Renal pelvis (tissue), 4 donors: ENCODE measurements around the gene VWA8. TPM values are rescaled to one million over a fixed set of nuclear protein-coding genes. Genes with fewer than 3 reads are reported as not detected.
"Not testable (repeated sequence)": the region's sequence is repeated elsewhere in the genome, so short reads cannot be mapped to it uniquely, and the experiment has no call there.

Source experiments
- DNase-seq: peaks from one replicate; pipeline ENCODE4 v3.0.0-alpha.2; 2013
- polyA plus RNA-seq, 3 donors: library from polyadenylated mRNA; unstranded; fragments of 120-200 nt; gene quantifications; one replicate each; pipeline ENCODE4 v1.2.1, GENCODE V29; 2013; ENCODE audit not compliant: insufficient read length in 3 of 3

VWA8 gene
- polyA plus RNA-seq, 3 donors, result 19.0 to 21.1 (median 19.0) TPM

- not testable (repeated sequence) for DNase-seq
Observed at GRCh38 chr13:41647699-41648313, 313.1 kb downstream of the VWA8 start.

DNA sequence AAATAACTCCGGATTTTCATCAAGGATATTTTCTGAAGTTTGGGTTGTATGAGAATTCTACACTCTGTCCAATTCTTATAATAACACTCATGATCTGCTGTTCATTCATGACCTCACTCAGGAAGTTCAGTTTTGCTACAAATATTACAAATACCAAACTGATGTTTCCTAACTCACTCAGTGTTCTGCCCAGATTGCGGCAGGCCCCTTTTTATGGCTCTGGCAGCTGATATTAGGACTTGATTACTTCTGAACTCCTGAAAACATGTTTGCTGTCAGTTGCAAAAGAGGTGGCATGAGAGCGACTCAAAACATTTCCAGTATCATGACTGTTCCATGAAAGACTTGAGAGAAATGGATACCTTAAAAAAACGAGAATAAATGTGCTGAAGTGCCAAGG, 315.6 kb downstream of the VWA8 start:
- no peak for DNase-seq

DNA sequence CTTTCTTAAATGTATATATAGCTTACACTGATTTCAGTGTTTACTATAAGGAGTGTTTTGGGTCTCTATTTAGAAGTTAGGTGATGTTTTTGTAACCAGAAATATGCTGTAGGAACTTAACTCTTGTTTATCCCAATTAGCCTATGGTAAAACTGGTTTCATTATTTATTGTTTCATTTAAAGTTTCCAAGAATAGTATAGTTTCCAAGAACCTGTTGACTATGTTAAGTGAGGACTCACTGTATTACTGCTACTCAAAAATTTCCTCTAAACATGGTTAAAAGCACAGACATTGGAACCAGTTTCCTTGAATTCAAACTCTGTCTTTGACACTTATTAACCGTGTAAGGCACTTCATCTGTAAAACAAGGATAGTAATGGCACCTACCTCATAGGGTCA, 316.2 kb downstream of the VWA8 start:
- DNase-seq, result no peak

DNA sequence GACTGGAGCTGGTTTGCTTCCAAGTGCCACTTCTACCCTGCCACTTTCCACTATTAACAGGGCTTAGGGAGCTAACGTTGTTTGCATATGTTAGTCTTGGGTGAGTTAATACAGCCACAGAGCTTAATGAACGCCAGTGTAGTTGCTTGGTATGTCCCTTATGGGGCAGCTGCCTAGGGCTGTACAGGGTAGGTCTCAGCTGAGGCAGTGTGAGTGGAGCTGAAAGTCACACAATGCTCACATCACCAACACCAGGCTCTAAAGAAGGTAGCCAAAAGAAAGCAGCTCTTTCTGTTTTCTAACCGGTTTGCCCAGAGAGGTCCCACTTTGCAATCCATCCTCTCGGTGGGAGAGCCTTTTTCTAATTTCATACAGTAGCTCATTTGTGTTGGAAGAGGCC, 317.4 kb downstream of the VWA8 start:
- DNase-seq, result no peak

GRCh38 chr13:41641961-41642360, 318.9 kb downstream of the VWA8 start:
- DNase-seq, result no peak

DNA sequence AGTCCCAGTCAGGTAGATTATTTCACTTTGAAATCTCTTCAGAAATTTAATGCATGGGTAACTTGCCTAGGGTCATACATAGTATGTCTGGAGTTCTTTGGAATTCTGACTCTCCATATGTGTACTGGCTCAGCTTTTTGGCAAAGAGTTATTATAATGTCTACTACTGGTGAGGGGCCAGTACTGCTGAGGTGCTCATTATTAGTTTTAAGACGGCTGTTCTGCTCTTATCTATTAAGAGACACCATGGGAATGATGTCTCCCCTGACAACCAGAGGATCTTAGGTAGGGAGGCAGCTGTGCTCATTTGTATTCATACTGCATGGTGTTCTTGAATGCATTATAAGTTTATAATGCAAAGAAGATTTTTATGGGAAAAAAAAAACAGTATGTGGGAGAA, 319.5 kb downstream of the VWA8 start:
- no peak for DNase-seq

DNA sequence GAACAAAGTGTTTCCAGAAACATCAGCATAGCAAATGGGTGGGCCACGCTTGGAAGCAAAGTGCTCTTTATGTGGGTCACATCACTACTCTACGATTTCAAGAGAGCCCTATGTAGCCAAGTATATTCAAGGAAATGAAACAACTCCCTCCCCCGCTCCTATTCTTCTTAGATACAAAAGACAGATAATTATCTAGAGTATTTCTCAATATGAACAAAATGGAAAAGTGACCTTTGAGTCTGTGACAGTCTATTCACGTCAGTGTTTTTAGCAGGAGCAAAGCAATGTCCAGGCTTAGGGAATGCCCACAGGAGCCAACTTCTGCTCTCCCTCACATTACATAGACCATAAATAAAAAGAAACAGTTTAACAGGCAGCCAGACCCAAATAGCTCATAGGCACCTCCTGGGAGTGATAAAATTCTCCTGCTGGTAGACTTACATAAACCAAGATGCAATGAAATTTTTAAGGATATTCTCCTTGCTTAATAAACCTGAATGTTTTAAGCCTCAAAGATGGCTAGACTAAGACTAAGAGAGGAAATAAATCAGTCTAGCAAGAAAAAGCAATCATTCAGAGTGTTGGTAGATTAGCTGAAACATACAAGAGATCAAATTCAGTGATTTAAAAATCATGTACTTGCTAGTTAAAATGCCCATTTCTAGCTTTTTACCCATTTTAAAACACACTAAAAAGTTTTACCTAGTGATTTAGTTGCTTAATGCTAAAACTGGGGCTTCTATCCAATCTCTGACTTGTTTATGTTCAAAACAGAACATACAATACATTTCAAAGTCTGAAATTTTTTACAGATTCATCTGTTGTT, 320.7 kb downstream of the VWA8 start:
- no peak for DNase-seq

DNA sequence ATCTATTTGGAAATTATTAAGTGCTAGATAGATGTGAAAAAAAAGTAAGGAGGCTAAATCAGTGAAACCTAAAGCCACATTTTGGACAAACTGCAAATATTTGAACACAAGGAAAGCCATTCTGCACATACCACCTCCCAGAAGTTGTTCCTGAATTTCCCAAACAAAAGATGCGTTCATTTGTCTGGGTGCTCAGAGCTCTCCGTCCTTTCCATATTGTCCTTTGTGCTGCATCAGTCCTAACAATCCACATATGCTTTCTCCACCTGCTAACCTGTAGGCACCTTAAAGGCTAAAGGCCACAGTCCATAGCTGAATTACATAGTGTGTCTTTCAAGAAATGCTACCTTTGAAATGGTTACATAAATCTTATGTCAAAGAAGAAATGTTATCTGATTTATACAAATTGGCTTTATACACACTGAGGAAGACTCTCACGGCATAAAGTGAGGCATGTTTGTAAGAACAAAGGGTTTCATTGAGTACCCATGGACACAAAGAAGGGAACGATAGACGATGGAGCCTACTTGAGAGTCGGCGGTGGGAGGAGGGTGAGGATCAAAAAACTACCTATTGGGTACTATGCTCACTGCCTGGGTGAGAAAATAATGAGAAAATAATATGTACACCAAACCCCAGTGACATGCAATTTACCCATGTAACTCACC, 321.5 kb downstream of the VWA8 start:
- DNase-seq, result no peak

DNA sequence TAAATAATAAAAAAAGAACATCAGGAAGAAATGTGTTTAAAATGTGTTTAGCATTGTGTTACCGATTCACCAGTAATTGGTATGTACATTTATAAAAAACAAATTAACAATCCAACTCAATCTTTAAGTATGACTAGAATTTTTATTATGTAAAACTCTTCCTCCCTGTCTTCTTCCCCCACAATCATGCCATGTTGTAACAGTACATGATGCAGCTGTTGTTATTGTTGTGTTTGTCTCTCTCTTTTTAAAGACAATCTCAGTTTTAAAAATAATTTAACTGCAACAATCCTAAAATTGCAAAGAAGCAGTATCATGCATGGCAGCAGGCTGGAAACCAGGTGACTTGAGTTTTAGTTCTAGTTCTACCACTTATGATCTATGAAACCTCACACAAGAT, 323.3 kb downstream of the VWA8 start:
- no peak for DNase-seq

- not testable (repeated sequence) for DNase-seq
Observed at GRCh38 chr13:41637032-41637431, 323.9 kb downstream of the VWA8 start.

GRCh38 chr13:41636590-41636989, 324.3 kb downstream of the VWA8 start:
- not testable (repeated sequence) for DNase-seq

DNA sequence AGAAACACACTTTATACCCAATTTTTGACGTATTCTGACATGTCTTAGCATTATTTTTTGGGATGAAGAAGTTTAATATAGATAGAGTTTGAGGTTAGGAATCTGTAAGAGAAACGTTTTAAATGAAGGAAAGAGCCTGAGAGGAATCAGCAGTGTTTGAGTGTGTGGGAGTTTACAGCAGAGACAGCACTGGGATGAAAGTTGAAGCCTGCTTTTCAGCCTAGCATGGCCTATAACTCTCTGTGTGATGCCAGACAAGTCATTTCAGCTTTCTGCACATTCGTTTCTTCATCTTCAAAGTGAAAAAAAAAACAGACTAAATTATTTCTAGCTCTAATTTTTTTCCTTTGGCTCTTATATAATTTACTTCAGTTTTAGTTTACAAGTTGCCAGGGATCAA, 326.5 kb downstream of the VWA8 start:
- DNase-seq, result no peak

GRCh38 chr13:41633776-41634175, 327.1 kb downstream of the VWA8 start:
- no peak for DNase-seq

DNA sequence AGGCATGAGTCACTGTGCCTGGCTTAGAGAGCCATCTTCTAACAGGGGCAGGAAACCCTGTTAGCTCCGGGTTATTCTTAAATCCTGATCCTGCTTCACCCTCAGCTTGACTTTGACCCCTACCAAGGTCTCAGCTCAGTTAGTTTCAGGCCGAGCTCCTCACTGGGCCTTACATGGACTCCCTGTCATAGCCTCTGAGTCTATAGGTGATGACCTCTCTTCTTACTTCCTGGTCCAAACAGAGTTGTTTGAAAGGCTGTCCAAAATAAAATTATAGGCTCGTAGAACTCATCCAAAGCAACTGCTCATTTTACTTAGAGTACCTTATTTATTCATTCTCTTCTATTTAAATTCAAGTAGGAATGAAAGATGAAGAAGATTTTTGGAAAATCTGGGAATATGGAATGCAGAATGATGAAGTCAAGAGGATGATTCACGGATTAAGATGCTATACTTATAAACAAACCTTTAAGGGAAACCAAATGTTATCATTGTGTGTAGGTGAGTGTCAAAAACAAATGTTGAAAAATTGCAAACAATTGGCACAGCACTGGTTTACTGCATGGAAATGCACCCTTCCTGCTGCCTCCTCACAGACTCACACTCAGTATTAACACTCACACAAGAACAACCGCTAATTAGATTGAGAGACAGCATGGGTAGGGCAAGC, 329.5 kb downstream of the VWA8 start:
- no peak for DNase-seq

DNA sequence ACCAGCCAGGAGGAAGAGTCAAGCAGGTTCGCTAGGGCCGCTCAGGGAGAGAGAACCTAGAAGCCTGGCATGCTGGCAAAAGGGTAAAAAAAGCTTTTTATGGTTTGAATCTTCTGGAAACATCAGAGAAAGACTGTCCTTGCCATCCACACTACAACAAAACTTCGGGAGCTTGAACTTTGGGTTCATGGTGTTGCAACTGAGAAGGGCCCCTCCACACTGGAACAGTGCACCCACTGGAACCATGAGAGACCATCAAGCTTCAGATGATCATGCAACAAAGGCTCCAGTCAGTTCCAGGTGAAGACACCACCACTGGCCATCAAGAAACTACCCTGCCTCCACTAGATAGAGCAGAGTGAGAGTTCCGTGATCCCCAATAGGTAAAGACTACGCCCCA, 333.5 kb downstream of the VWA8 start:
- DNase-seq, result no peak

DNA sequence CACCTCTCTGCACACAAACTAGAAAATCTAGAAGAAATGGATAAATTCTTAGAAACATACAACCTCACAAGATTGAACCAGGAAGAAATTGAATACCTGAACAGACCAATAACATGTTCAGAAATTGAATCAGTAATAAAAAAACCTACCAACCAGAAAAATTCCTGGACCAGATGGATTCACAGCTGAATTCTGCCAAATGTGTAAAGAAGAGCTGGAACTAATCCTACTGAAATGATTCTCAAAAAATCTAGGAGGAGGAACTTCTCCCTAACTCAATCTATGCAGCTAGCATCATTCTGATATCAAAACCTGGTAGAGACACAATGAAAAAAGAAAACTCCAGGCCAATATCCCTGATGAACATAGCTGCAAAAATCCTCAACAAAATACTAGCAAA, 336.9 kb downstream of the VWA8 start:
- DNase-seq, result no peak

DNA sequence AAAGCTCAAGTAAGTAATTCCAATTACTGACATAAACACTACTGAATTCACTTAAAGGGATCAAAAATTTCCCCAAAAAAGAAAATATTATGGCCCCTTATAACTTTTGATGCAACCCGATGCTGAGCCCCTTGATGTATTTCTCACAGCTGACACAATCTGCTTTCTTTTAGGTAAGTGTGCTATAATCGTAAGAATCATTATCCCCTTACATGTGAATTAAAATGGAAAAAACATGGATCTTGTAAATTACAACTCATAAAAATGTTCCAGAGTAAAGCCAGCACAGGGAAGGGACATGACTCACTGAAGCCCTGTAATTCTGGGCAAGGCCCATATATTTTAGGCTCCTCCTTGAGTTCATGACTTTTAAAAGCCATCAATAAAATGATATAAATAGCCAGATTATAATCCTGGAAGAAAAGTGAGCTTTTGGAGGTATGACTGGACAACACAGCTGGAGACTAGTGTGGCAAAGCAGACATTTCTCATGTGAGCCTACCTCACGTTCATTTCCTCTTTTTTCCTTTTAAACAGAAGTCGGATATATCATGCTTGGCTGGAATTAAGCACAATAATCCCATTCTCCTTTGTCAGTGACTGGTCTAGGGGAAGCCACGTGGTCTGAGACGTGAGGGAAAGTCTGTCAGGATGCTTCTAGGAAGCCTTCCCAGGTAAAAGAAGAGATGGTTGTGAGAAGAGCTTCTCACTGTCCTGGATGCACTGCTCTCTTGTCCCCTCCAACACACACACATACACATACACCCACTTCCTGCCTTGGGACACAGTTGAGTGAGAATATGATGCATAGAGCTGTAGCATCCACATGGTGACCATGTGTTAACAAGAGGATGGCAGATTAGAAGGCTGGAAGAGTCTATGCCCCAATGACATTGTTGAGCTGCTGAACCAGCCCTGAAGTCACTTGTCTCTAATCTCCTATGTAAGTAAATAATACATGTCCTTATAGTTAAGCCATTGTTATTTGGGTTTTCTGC, 338.2 kb downstream of the VWA8 start:
- no peak for DNase-seq

GRCh38 chr13:41621716-41622431, 339.0 kb downstream of the VWA8 start:
- no peak for DNase-seq

DNA sequence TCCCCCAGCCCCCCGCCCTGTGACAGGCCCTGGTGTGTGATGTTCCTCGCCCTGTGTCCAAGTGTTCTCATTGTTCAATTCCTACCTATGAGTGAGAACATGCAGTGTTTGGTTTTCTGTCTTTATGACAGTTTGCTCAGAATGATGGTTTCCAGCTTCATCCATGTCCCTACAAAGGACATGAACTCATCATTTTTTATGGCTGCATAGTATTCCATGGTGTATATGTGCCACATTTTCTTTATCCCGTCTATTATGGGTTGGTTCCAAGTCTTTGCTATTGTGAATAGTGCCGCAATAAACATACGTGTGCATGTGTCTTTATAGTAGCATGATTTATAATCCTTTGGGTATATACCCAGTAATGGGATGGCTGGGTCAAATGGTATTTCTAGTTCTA, 343.3 kb downstream of the VWA8 start:
- not testable (repeated sequence) for DNase-seq

- DNase-seq, result no peak
Observed at GRCh38 chr13:41616151-41616550, 344.8 kb downstream of the VWA8 start.

- no peak for DNase-seq
Observed at GRCh38 chr13:41615528-41615855, 345.4 kb downstream of the VWA8 start.
